Measurements from ENCODE around the gene PIP5K1C.

- TF ChIP-seq POLR2A (IDR thresholded peaks at IDR 0.05) (no peak), CTCF (IDR thresholded peaks at IDR 0.05 in 8 of 11, conservative IDR thresholded peaks at IDR 0.05 in 3 of 11) (no peak)
These were observed 91.4 kb downstream of the PIP5K1C start for GRCh38 chr19:3608750-3609322.
